HuH-7.5 (cell line): Measurements from ENCODE around the gene LRRC28.
"Not testable (repeated sequence)": the region's sequence is repeated elsewhere in the genome, so short reads cannot be mapped to it uniquely, and the experiment has no call there.

Experiments
- DNase-seq: peaks from one replicate; pipeline ENCODE4 v3.0.0; 2011; ENCODE audit warnings: low spot score

LRRC28 gene

GRCh38 chr15:99396375-99396774 is 145.1 kb downstream of the LRRC28 start:
- no peak for DNase-seq

GRCh38 chr15:99399061-99399460 is 147.8 kb downstream of the LRRC28 start:
- DNase-seq = no peak

GRCh38 chr15:99399618-99400017 is 148.3 kb downstream of the LRRC28 start:
- DNase-seq = no peak

- not testable (repeated sequence) for DNase-seq
Observed at GRCh38 chr15:99401216-99401615, 149.9 kb downstream of the LRRC28 start.

- no peak for DNase-seq
Observed at GRCh38 chr15:99402014-99402729, 150.9 kb downstream of the LRRC28 start.

GRCh38 chr15:99403597-99403996 is 152.3 kb downstream of the LRRC28 start:
- DNase-seq = no peak

- DNase-seq = no peak
Observed at GRCh38 chr15:99404454-99404853, 153.2 kb downstream of the LRRC28 start.

- no peak for DNase-seq
Observed at GRCh38 chr15:99406120-99406519, 154.8 kb downstream of the LRRC28 start.

- no peak for DNase-seq
Observed at GRCh38 chr15:99406716-99407487, 155.6 kb downstream of the LRRC28 start.

- DNase-seq = no peak
Observed at GRCh38 chr15:99407716-99408115, 156.4 kb downstream of the LRRC28 start.

- no peak for DNase-seq
Observed at GRCh38 chr15:99408236-99409096, 157.2 kb downstream of the LRRC28 start.

- peak; percentile 69 for DNase-seq
Observed at GRCh38 chr15:99409097-99409473, 157.8 kb downstream of the LRRC28 start.

- no peak for DNase-seq
Observed at GRCh38 chr15:99409560-99409959, 158.3 kb downstream of the LRRC28 start.

- DNase-seq = no peak
Observed at GRCh38 chr15:99410477-99410876, 159.2 kb downstream of the LRRC28 start.

- DNase-seq = no peak
Observed at GRCh38 chr15:99411234-99411633, 160.0 kb downstream of the LRRC28 start.

GRCh38 chr15:99412082-99412481 is 160.8 kb downstream of the LRRC28 start:
- no peak for DNase-seq

- DNase-seq = no peak
Observed at GRCh38 chr15:99412626-99413025, 161.3 kb downstream of the LRRC28 start.

- DNase-seq = no peak
Observed at GRCh38 chr15:99413955-99414754, 162.9 kb downstream of the LRRC28 start.

- no peak for DNase-seq
Observed at GRCh38 chr15:99414755-99415731, 163.8 kb downstream of the LRRC28 start.
